HG02798 (cell line): ENCODE measurements around the gene PDGFRA.
A peak's percentile ranks its signal among the peaks of the same experiment; 100 is the strongest.
"Not testable (repeated sequence)": the region's sequence is repeated elsewhere in the genome, so short reads cannot be mapped to it uniquely, and the experiment has no call there.

ENCODE experiments used
- ATAC-seq: cut with Tn5 transposase; IDR thresholded peaks from one replicate; pipeline ENCODE4 v1.9.1; 2021; ENCODE audit warnings: mild to moderate bottlenecking; ENCODE audit not compliant: unreplicated experiment, poor library complexity

The PDGFRA gene

DNA sequence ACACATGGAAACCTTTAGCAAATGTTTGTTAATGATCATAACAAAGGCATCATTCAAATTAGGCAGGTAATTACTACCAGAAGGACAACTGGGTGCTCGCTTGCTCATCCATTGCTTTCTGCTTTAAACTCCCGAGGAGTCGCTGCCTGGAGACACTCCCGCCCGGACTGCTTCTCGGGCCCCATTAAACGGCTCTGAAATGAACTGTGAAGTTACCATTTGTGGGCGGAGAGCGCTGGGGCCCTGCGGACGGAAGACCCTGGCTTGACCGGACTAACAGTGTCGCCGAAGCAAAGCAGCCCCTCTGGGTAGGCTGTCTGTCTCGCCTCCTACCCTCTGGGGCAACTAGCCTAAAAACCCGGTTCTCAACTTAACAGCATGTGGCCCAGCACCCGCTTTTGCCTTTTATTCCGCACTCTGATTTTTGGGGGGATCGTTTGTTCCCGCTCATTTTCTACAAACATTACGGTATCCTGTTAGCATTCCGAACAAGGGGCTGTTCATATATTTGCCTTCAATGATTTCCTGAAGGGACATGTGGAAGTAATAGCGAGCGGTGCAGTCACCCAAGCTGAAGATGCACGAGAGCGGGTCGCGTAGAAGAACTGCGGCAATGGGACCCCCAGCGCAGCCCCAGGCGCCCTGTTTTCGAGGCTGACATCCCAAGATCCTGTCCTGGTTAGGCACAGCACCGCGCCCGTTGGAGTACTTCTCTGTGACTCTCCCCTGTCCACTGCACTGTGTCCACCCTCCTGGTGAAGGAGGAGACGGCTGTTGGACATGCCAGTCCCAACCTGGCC is 1.6 kb upstream of the PDGFRA start:
- ATAC-seq: peak; percentile 20

DNA sequence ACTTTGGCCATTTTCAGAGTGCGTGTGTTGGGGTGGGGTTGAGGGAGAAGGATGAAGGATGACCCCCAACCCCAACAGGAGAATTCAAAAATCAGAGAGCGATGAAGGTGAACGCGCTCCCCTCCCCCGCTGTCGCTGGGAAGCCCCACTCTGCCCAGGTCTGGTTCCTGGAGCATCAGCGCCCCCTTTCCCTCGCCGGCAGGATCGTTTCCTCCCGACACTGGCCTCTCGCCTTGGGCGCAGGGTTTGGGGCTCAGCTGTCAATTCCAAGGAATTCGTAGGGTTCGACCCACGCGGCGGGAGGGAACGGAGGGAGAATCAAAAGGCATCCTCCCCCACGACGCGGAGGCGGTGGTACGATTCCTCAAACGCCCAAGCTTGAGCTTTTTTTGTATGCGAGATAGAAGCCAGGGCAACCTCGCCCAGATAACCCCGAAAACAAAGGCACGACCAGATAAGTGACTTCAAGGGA is 1.0 kb upstream of the PDGFRA start:
- ATAC-seq: peak; percentile 46

DNA sequence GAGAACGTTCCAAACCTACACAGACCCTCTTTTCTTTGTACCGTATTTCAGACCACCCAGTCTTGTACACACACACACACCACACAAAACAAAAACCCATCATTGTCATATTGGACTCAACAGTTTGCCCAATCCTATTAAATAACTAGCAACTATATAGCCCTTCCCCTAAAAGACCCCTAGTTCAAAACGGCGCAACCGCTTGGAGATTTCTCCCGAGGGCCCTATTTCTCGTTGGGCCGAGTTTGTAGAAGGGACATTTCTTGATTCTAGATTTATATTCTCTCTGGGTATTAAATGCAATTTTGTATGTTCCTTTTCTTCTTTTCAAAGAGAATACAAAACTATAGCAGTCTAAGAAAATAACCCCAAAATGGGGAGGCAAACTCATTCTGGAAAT is 547 bp upstream of the PDGFRA start:
- no peak for ATAC-seq

GRCh38 chr4:54229631-54230483 is 764 bp downstream of the PDGFRA start:
- no peak for ATAC-seq

DNA sequence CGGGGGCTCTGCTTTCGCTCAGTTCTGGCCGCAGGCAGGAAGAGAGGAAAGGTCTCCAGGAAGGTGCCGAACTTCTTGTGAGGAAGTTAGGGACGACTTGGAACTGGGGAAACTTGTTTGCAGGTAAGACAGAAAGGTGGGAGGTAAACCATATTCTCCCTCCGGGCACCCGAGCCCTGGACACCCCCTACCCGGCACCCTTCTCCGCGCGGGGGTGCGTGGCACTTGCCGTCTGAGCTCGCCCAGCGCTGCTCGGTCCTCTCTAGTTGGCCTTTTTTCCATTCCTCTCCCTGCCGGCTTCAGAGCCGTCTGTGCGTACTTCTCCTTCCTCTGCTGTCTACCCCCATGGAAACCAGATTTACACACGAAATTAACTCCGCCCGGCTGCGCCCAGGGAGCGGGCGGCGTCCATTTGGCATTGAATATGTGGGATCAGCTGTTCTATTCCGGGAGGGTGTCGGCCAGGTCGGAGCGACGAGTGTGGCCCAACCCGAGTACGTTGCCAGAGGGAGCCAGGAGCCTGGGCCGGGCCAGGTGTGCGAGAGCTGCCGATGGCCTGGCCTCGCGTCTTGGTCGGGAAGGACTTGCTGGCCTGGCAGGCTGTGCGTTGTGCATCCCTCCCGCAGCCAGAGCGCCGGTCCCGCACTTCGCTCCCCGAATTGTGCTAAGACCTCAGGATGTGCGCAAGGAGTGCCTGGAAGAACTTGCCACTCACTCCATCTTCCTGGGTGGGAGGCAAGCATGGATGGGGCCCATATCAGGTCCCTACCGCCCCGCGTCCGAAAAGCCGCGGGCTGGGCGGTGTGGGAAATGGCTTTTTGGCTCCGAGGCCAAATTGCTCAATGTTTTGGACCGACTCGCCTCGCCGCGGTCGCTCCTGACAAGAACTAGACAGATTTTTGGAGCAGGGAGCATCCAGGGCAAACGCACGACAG is 1.7 kb downstream of the PDGFRA start:
- ATAC-seq: no peak

DNA sequence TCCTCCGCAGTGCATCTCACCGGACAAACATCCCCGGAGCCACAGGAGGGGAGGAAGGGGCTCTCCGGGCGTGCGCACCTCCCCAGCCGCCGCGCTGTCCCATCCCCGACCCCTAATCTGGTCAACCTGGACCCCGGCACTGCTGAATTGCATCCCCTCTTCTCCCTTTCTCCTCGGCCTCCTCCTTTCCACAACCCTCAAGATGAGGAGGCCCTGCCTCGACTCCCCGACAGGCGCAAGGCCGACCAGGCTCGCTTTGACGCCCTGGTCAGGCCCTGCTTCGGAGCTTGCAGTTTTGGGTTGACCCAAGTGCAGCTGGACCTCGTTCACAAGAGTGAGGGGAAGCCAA is 2.3 kb downstream of the PDGFRA start:
- ATAC-seq: no peak

- no peak for ATAC-seq
These were observed 2.9 kb downstream of the PDGFRA start for GRCh38 chr4:54231768-54232688.

- ATAC-seq: peak; percentile 88
These were observed 4.2 kb downstream of the PDGFRA start for GRCh38 chr4:54233277-54233696.

- peak; percentile 55 for ATAC-seq
These were observed 4.8 kb downstream of the PDGFRA start for GRCh38 chr4:54233697-54234496.

GRCh38 chr4:54234497-54235205 is 5.6 kb downstream of the PDGFRA start:
- ATAC-seq: no peak

DNA sequence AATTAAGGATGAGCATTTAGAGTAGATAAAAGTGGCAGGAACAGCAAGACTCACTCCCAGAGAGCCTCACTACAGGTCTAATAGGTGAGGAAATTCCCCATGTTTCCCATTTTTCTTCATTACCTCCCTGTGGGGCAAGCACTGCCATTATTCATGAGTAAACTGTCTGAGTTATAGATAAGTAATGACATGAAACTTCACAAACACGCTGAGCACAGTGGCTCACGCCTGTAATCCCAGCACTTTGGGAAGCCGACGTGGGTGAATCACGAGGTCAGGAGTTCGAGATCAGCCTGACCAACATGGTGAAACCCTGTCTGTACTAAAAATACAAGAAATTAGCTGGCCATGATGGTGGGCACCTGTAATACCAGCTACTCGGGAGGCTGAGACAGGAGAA is 7.2 kb downstream of the PDGFRA start:
- not testable (repeated sequence) for ATAC-seq

DNA sequence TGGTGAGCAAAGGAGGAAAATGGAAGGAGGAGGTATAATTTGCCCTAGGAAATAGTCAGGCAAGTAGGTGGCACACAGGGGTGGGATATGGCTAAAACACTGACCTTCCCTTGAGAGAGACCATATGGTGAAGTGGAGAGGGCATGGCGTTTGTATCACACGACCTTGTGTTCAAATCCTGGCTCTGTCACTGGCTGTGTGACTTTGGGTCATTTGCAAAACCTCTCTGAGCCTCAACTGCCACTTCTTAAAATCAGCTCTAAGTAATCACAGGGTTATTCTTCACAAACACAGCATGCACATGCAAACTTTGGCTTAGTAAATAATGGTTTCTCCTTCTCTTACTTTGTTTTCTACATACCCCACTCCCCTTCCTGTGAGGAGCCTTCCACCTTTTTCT is 8.7 kb downstream of the PDGFRA start:
- ATAC-seq: no peak

DNA sequence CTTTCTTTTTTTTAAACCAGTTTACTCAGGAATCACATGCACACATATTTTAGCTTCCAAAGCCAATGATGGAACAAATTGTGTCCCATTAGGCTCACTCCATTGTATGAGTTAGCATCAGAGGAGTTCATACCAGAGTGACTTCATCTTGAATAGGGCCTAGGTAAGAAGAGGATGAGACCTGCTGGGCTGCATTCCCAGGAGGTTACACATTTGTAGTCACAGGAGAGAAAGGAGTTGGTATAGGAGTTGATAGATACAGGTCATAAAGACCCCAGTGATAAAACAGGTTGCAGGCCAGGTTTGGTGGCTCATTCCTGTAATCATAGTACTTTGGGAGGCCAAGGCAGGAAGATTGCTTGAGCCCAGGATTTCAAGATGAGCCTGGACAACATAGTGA is 9.3 kb downstream of the PDGFRA start:
- ATAC-seq: no peak

- not testable (repeated sequence) for ATAC-seq
These were observed 12.3 kb downstream of the PDGFRA start for GRCh38 chr4:54241268-54241823.

DNA sequence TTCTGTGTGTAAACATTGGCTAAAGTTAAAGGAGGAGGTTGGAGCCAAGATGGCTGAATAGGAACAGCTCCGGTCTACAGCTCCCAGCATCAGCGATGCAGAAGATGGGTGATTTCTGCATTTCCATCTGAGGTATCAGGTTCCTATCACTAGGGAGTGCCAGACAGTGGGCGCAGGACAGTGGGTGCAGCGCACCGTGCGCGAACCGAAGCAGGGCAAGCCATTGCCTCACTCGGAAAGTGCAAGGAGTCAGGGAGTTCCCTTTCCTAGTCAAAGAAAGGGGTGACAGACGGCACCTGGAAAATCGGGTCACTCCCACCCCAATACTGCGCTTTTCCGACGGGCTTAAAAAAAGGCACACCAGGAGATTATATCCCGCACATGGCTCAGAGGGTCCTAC is 14.4 kb downstream of the PDGFRA start:
- ATAC-seq: not testable (repeated sequence)

GRCh38 chr4:54252312-54252711 is 23.2 kb downstream of the PDGFRA start:
- not testable (repeated sequence) for ATAC-seq

GRCh38 chr4:54254116-54254914 is 25.2 kb downstream of the PDGFRA start:
- no peak for ATAC-seq
